Nephron (organoid): ENCODE data around the gene HAP1.

Experiments
- H3K27ac Mint-ChIP-seq, 3 experiments: 2 replicates each; pipeline ENCODE4 v1.8.0; 2020; ENCODE audit warnings: mixed read lengths in 3 of 3, mild to moderate bottlenecking in 2 of 3, moderate library complexity in 1 of 3
- H3K27me3 Mint-ChIP-seq: 2 replicates; pipeline ENCODE4 v1.8.0; 2021; ENCODE audit warnings: low read depth, mild to moderate bottlenecking, moderate library complexity, mixed read lengths
- H3K36me3 Mint-ChIP-seq: 2 replicates; pipeline ENCODE4 v1.8.0; 2020; ENCODE audit warnings: low read depth, mixed read lengths
- H3K4me1 Mint-ChIP-seq: 2 replicates; pipeline ENCODE4 v1.8.0; 2020; ENCODE audit warnings: mixed read lengths
- H3K4me3 Mint-ChIP-seq, 3 experiments: 2 replicates each; pipeline ENCODE4 v1.8.0; 2020; ENCODE audit warnings: mild to moderate bottlenecking in 3 of 3, mixed read lengths in 3 of 3, moderate library complexity in 2 of 3
- H3K9me3 Mint-ChIP-seq: 2 replicates; pipeline ENCODE4 v1.8.0; 2020; ENCODE audit warnings: mixed read lengths
- CTCF ChIP-seq, 3 experiments: fragments of 200-600 bp; sonication (generic); IDR thresholded peaks; one replicate each; pipeline ENCODE4 v1.5.0; 2021; ENCODE audit warnings: antibody characterized with exemption in 3 of 3; ENCODE audit not compliant: unreplicated experiment in 3 of 3

Gene HAP1

GRCh38 chr17:41734139-41734948, at the start of gene HAP1:
HAP1 (minus strand) TSS chr17:41734643; CDS start chr17:41734634, 9 bp downstream.
- H3K4me3 Mint-ChIP-seq, result peak within 1 kb of the TSS; percentile 81 to 84 (median 83)
- no peaks in the 10 kb centered on the region for H3K36me3 Mint-ChIP-seq
- H3K9me3 Mint-ChIP-seq, result no peaks in the 10 kb centered on the region
- H3K4me1 Mint-ChIP-seq, result peaks cover 14% of the 10 kb centered on the region
- H3K27me3 Mint-ChIP-seq, result peaks cover 91% of the 10 kb centered on the region
- no peak within 1 kb of the TSS for H3K27ac Mint-ChIP-seq
- TF ChIP-seq CTCF (IDR thresholded peaks at IDR 0.05; ENCODE audit: unreplicated experiment in 3 of 3), result no peak

DNA sequence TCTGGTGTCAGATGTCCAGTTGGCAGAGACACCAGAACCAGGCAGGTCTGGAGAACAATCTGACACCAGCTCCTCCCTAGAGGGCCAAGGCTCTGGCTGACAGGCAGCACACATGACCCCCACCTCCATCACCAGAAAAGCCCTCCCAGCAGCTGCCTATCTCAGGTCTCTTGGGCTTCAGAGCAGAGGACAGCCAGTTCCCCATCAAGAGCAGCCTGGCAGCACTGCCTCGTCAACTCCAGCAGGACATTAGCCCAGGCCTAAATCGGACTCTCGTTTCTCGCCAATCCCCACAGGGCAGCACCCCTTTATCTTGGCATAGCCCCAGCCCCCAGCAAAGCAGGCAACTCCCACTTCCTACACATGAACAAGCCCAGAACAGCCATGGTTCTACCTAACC, 47.7 kb upstream of the HAP1 start:
- peaks cover 44% of the 10 kb centered on the region for H3K4me1 Mint-ChIP-seq
- H3K4me3 Mint-ChIP-seq, result peak overlapping the region; percentile 46 to 72 (median 67)
- no peaks in the 10 kb centered on the region for H3K9me3 Mint-ChIP-seq
- H3K36me3 Mint-ChIP-seq, result peaks cover 9% of the 10 kb centered on the region
- TF ChIP-seq CTCF (IDR thresholded peaks at IDR 0.05; ENCODE audit: unreplicated experiment in 3 of 3), result no peak
- H3K27ac Mint-ChIP-seq, result peak overlapping the region; percentile 69 to 79 (median 69)
- H3K27me3 Mint-ChIP-seq, result peaks cover 6% of the 10 kb centered on the region

- Mint-ChIP-seq H3K27ac (peak overlapping the region; percentile 69 to 79 (median 69)), H3K27me3 (peaks cover 6% of the 10 kb centered on the region), H3K9me3 (no peaks in the 10 kb centered on the region), H3K4me1 (peaks cover 40% of the 10 kb centered on the region), H3K4me3 (peak overlapping the region; percentile 46 to 72 (median 67)), H3K36me3 (peaks cover 9% of the 10 kb centered on the region)
- no peak for TF ChIP-seq CTCF (IDR thresholded peaks at IDR 0.05; ENCODE audit: unreplicated experiment in 3 of 3)
Measured at GRCh38 chr17:41781404-41782110, 47.1 kb upstream of the HAP1 start.

DNA sequence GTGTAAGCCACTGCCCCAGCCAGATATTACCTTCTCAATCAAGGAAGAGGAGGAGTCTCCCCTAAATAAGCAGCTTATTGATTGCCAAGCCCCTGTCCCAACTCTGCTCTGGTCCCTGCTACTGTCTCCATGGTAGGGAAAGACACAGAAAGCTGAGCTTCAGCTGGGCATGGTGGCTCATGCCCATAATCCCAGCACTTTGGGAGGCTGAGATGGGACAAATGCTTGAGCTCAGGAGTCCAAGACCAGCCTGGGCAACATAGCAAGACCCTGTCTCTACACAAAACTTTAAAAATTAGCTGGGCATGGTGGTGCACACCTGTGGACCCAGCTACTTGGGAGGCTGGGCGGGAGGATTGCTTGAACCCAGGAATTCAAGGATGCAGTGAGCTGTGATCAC, 45.5 kb upstream of the HAP1 start:
- no peak overlapping the region for H3K4me3 Mint-ChIP-seq
- H3K36me3 Mint-ChIP-seq, result peaks cover 13% of the 10 kb centered on the region
- no peaks in the 10 kb centered on the region for H3K9me3 Mint-ChIP-seq
- no peak overlapping the region for H3K27ac Mint-ChIP-seq
- no peak for TF ChIP-seq CTCF (IDR thresholded peaks at IDR 0.05; ENCODE audit: unreplicated experiment in 3 of 3)
- peaks cover 50% of the 10 kb centered on the region for H3K4me1 Mint-ChIP-seq
- peaks cover 6% of the 10 kb centered on the region for H3K27me3 Mint-ChIP-seq

- H3K9me3 Mint-ChIP-seq, result no peaks in the 10 kb centered on the region
- TF ChIP-seq CTCF (IDR thresholded peaks at IDR 0.05; ENCODE audit: unreplicated experiment in 3 of 3), result no peak
- peaks cover 52% of the 10 kb centered on the region for H3K4me1 Mint-ChIP-seq
- peak overlapping the region in 1 of 3 experiments; percentile 30 for H3K4me3 Mint-ChIP-seq
- H3K36me3 Mint-ChIP-seq, result peaks cover 19% of the 10 kb centered on the region
- peaks cover 10% of the 10 kb centered on the region for H3K27me3 Mint-ChIP-seq
- H3K27ac Mint-ChIP-seq, result peak overlapping the region; percentile 85 to 91 (median 87)
Measured at GRCh38 chr17:41777574-41778188, 43.2 kb upstream of the HAP1 start.
